Osteoblast (primary cell): ENCODE results near the gene EEF2. TPM values are rescaled to one million over a fixed set of nuclear protein-coding genes. Genes with fewer than 3 reads are reported as not detected.
"Not testable (repeated sequence)": the region's sequence is repeated elsewhere in the genome, so short reads cannot be mapped to it uniquely, and the experiment has no call there.

ENCODE experiments used
- DNase-seq: peaks from one replicate; pipeline ENCODE4 v3.0.0; 2011; ENCODE audit warnings: low spot score, mixed read lengths; ENCODE audit not compliant: insufficient read length; ENCODE audit errors: missing footprints
- H2AFZ ChIP-seq: 2 replicates; pipeline ENCODE4 v1.6.0; 2011; ENCODE audit warnings: mild to moderate bottlenecking, low read length
- H3K27ac ChIP-seq: 2 replicates; pipeline ENCODE4 v1.5.1; 2011; ENCODE audit warnings: mild to moderate bottlenecking, low read depth, low read length, moderate library complexity
- H3K27me3 ChIP-seq: 2 replicates; pipeline ENCODE4 v1.6.0; 2012; ENCODE audit warnings: mild to moderate bottlenecking, control low read depth, inconsistent platforms, low read length, moderate library complexity; ENCODE audit not compliant: insufficient read depth
- H3K36me3 ChIP-seq: 2 replicates; pipeline ENCODE4 v1.5.1; 2011; ENCODE audit warnings: mild to moderate bottlenecking, low read length, control low read depth, moderate library complexity; ENCODE audit not compliant: insufficient read depth
- H3K4me1 ChIP-seq: 2 replicates; pipeline ENCODE4 v1.5.1; 2011; ENCODE audit warnings: mild to moderate bottlenecking, low read length, control low read depth, moderate library complexity; ENCODE audit not compliant: insufficient read depth
- H3K4me2 ChIP-seq: 2 replicates; pipeline ENCODE4 v1.6.0; 2011; ENCODE audit warnings: mild to moderate bottlenecking, low read length; ENCODE audit not compliant: insufficient read depth
- H3K4me3 ChIP-seq: fragments of 200-600 bp; sonication (generic); 3 replicates; pipeline ENCODE4 v1.5.1; 2012; ENCODE audit warnings: mild to moderate bottlenecking, low read length, inconsistent platforms; ENCODE audit not compliant: insufficient read depth
- H3K79me2 ChIP-seq: 2 replicates; pipeline ENCODE4 v1.6.0; 2012; ENCODE audit warnings: mild to moderate bottlenecking, low read length, control low read depth, inconsistent platforms; ENCODE audit not compliant: insufficient read depth
- H3K9me3 ChIP-seq: 2 replicates; pipeline ENCODE4 v1.5.1; 2011; ENCODE audit warnings: low read depth, low read length, control low read depth
- H4K20me1 ChIP-seq: 2 replicates; pipeline ENCODE4 v1.6.0; 2012; ENCODE audit warnings: mild to moderate bottlenecking, low read length, control low read depth; ENCODE audit not compliant: insufficient read depth
- total RNA-seq: library from RNA; depleted of rRNA; stranded (reverse); fragments of >200 nt; gene quantifications from 2 replicates; pipeline ENCODE4 v1.2.3, GENCODE V29; 2012
- TF ChIP-seq, protein P1 (sequence below): IDR thresholded peaks from 2 replicates; pipeline ENCODE4 v1.5.1; 2011; ENCODE audit warnings: mild to moderate bottlenecking, low read depth, low read length, moderate library complexity; ENCODE audit errors: extremely low read depth

The EEF2 gene
- total RNA-seq, 1 donor, result 2,968 TPM

DNA sequence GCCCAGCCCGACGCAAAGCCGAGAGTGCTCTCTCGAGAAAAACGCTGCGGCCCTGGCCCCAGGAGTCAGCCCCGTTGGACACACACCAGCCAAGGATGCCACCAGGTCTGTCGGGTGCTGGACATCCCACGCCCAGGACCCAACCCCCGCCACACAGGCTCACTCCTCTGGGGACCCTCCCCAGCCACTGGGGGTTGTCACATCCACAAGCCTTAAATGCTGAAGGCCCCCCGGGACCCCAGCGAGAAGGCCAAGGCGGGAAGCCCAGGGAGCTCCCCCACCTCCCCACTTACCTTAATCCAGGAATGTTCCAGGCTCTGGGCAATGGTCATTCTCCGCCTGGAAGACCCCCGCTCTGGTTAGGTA is 25.5 kb downstream of the EEF2 start:
- H3K4me1 ChIP-seq, result no peaks in the 10 kb centered on the region
- H3K36me3 ChIP-seq, result peaks cover 64% of the 10 kb centered on the region
- peaks cover 71% of the 10 kb centered on the region for H3K79me2 ChIP-seq
- H3K27ac ChIP-seq, result no peak overlapping the region
- DNase-seq, result no peak
- peaks cover 60% of the 10 kb centered on the region for H4K20me1 ChIP-seq
- H3K27me3 ChIP-seq, result no peaks in the 10 kb centered on the region
- no peak overlapping the region for H3K4me3 ChIP-seq
- no peaks in the 10 kb centered on the region for H3K9me3 ChIP-seq
- no peak overlapping the region for H3K4me2 ChIP-seq
- TF ChIP-seq, protein P1, sequence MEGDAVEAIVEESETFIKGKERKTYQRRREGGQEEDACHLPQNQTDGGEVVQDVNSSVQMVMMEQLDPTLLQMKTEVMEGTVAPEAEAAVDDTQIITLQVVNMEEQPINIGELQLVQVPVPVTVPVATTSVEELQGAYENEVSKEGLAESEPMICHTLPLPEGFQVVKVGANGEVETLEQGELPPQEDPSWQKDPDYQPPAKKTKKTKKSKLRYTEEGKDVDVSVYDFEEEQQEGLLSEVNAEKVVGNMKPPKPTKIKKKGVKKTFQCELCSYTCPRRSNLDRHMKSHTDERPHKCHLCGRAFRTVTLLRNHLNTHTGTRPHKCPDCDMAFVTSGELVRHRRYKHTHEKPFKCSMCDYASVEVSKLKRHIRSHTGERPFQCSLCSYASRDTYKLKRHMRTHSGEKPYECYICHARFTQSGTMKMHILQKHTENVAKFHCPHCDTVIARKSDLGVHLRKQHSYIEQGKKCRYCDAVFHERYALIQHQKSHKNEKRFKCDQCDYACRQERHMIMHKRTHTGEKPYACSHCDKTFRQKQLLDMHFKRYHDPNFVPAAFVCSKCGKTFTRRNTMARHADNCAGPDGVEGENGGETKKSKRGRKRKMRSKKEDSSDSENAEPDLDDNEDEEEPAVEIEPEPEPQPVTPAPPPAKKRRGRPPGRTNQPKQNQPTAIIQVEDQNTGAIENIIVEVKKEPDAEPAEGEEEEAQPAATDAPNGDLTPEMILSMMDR, result no peak
- H2AFZ ChIP-seq, result no peak overlapping the region

DNA sequence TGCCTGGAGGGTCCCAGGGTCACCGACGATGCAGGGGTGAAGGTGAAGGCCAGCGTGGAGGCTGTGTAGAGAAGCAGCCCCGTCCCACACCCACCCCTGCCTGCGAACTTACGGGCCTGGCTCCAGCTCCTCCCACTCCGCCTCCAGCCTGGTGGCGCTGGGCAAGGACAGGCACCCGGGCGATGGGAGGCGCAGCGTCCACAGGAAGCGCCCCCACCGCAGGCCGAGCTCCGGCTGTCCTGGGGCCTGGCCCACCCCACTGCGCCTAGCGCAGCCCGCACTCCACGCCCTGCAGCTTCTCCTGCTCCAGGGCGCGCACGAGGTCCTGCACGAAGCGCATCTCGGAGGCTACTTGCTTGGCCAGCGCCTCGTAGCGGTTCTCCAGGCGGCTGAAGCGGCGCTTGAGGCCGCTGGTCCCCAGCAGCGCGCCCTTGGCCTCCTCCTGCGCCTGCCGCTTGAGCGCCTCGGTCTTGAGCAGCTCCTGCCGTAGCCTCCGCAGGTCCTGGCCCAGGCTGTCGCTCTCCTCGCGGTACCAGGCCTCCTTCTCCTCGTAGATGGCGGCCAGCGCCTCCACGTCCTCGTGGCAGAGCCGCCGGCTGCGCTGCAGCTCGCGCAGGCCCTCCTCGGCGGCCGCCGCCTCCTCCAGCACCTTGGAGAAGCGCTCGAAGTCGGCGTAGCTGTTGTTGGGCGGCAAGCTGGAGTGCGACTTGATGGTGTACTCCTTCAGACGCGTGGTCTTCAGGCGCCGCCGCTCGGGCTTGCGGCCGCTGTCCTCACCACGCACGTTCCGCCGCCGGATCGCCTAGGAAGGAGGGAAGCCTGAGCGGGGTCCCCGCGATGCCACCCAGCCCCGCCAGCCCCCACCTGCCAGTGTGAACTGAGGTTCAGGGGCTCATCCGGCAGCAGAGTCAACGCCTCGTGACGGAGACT is 26.2 kb downstream of the EEF2 start:
- H3K4me2 ChIP-seq, result no peak overlapping the region
- TF ChIP-seq, protein P1, result no peak
- no peak overlapping the region for H3K27ac ChIP-seq
- no peak for DNase-seq
- H3K9me3 ChIP-seq, result no peaks in the 10 kb centered on the region
- H3K4me3 ChIP-seq, result no peak overlapping the region
- no peaks in the 10 kb centered on the region for H3K27me3 ChIP-seq
- peaks cover 65% of the 10 kb centered on the region for H3K79me2 ChIP-seq
- no peaks in the 10 kb centered on the region for H3K4me1 ChIP-seq
- H4K20me1 ChIP-seq, result peaks cover 65% of the 10 kb centered on the region
- H2AFZ ChIP-seq, result no peak overlapping the region
- H3K36me3 ChIP-seq, result peaks cover 64% of the 10 kb centered on the region

DNA sequence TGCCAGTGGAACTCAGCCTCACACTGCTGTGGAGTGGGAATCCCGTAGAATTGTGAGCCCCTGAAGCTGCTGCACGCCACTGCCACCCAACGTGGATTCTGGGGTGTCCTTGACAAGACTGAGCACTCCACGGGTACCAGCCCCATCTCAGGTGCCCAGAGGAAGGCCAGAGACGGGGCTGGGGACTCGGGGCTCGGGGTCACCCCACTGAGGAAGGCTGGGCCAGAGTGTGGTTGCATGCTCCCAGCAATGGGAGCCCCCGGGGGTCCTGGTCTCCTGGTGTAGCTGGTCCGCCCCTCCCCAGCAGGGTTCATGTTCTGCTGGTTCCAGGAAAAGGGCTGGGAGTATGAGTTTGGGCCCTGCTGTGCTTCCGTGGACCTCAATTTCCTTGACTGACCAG is 29.6 kb downstream of the EEF2 start:
- peaks cover 60% of the 10 kb centered on the region for H4K20me1 ChIP-seq
- no peak overlapping the region for H3K27ac ChIP-seq
- DNase-seq, result no peak
- H2AFZ ChIP-seq, result no peak overlapping the region
- H3K27me3 ChIP-seq, result no peaks in the 10 kb centered on the region
- TF ChIP-seq, protein P1, result no peak
- no peak overlapping the region for H3K4me3 ChIP-seq
- peaks cover 37% of the 10 kb centered on the region for H3K79me2 ChIP-seq
- peaks cover 31% of the 10 kb centered on the region for H3K36me3 ChIP-seq
- no peaks in the 10 kb centered on the region for H3K4me1 ChIP-seq
- H3K4me2 ChIP-seq, result no peak overlapping the region
- H3K9me3 ChIP-seq, result no peaks in the 10 kb centered on the region

DNA sequence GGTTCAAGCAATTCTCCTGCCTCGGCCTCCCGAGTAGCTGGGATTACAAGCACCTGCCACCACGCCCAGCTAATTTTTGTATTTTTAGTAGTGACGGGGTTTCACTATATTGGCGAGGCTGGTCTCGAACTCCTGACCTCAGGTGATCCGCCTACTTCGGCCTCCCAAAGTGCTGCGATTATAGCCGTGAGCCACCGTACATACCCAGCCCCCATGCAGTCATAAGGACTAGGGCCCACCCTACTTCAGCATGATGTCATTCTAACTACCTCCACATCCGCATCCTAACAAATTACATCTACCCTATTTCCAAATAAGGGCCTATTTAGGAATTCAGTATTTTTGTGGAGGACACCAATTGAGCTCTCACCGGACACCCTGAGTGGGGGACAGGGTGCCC is 30.0 kb downstream of the EEF2 start:
- Histone ChIP-seq H4K20me1 (peaks cover 60% of the 10 kb centered on the region), H3K79me2 (peaks cover 37% of the 10 kb centered on the region), H3K36me3 (peaks cover 28% of the 10 kb centered on the region)
- not testable (repeated sequence) for H3K27me3 ChIP-seq, H3K4me3 ChIP-seq, DNase-seq, H2AFZ ChIP-seq, H3K27ac ChIP-seq, H3K4me1 ChIP-seq, H3K4me2 ChIP-seq, H3K9me3 ChIP-seq
